H1 (cell line): Measurements from ENCODE around the gene LDLRAD4. TPM values are rescaled to one million over a fixed set of nuclear protein-coding genes. Genes with fewer than 3 reads are reported as not detected.

Experiments used
- CTCF ChIA-PET: fragments of 300-600 bp; sonication (Branson Sonifier 250); formaldehyde crosslinking; loops from one replicate; lab custom pipeline; 2021; ENCODE audit not compliant: partially characterized antibody; lab: Charles Lee
- POLR2A ChIA-PET: fragments of 300-600 bp; sonication (Branson Sonifier 250); formaldehyde crosslinking; loops from one replicate; lab custom pipeline; 2021; ENCODE audit warnings: inconsistent platforms; ENCODE audit not compliant: partially characterized antibody; lab: Charles Lee
- DNase-seq, 2 experiments: peaks; one replicate each; pipeline versions ENCODE4 v3.0.0 to v3.0.0-alpha.2; 2010 to 2022; ENCODE audit warnings: low spot score in 2 of 2, low read depth in 1 of 2, mixed read lengths in 1 of 2
- FAIRE-seq: peaks from 2 replicates; lab custom pipeline; 2011; peaks lifted over from hg19 to GRCh38; lab: Jason Lieb, UNC
- H2AFZ ChIP-seq: 2 replicates; pipeline ENCODE4 v1.8.1; 2012; ENCODE audit warnings: low read length, inconsistent platforms
- H2AK5ac ChIP-seq: 2 replicates; pipeline ENCODE4 v1.6.1; 2013; ENCODE audit warnings: low read depth, low read length
- H2BK120ac ChIP-seq: replicated peaks from 2 replicates; pipeline ENCODE3; 2013; ENCODE audit warnings: low read depth, low read length, inconsistent platforms
- H2BK12ac ChIP-seq: 2 replicates; pipeline ENCODE4 v1.6.1; 2013; ENCODE audit warnings: low read depth, low read length
- H2BK15ac ChIP-seq: 2 replicates; pipeline ENCODE4 v1.6.1; 2013; ENCODE audit warnings: low read length
- H2BK20ac ChIP-seq: 2 replicates; pipeline ENCODE4 v1.6.1; 2013; ENCODE audit warnings: low read length
- H2BK5ac ChIP-seq: 2 replicates; pipeline ENCODE4 v1.6.1; 2013; ENCODE audit warnings: low read depth, low read length
- H3K14ac ChIP-seq: 2 replicates; pipeline ENCODE4 v1.6.1; 2013; ENCODE audit warnings: inconsistent platforms; ENCODE audit not compliant: insufficient read length
- H3K18ac ChIP-seq: 2 replicates; pipeline ENCODE4 v1.6.1; 2013; ENCODE audit warnings: low read length; ENCODE audit errors: extremely low read depth
- H3K23ac ChIP-seq: 2 replicates; pipeline ENCODE4 v1.6.1; 2013; ENCODE audit warnings: inconsistent platforms; ENCODE audit not compliant: insufficient read length
- H3K23me2 ChIP-seq: 2 replicates; pipeline ENCODE4 v1.6.1; 2013; ENCODE audit warnings: low read depth, low read length
- H3K27ac ChIP-seq: 2 replicates; pipeline ENCODE4 v1.6.1; 2011; ENCODE audit warnings: low read depth, low read length, inconsistent platforms
- H3K27me3 ChIP-seq, 4 experiments: replicated peaks in 1 of 4; 1 replicate in 1 of 4; 2 replicates in 3 of 4; pipeline versions ENCODE4 v1.6.1 to v1.8.1; 2011 to 2013; ENCODE audit warnings: low read length in 3 of 4, mild to moderate bottlenecking in 3 of 4, inconsistent platforms in 2 of 4, mixed read lengths in 2 of 4, moderate library complexity in 1 of 4; ENCODE audit not compliant: control insufficient read depth in 3 of 4, insufficient read depth in 3 of 4; ENCODE audit errors: extremely low read depth in 1 of 4
- H3K36me3 ChIP-seq, 4 experiments: 2 replicates each; pipeline versions ENCODE4 v1.6.1 to v1.8.1; 2011 to 2013; ENCODE audit warnings: mild to moderate bottlenecking in 4 of 4, low read length in 3 of 4, moderate library complexity in 2 of 4, control low read depth in 1 of 4, inconsistent platforms in 1 of 4; ENCODE audit not compliant: insufficient read depth in 4 of 4, control insufficient read depth in 2 of 4
- H3K4ac ChIP-seq: replicated peaks from 2 replicates; pipeline ENCODE3; 2013; ENCODE audit warnings: low read length, low read depth, mixed read lengths, inconsistent platforms; ENCODE audit not compliant: insufficient read length
- H3K4me1 ChIP-seq, 4 experiments: replicated peaks in 1 of 4; 1 replicate in 1 of 4; 2 replicates in 3 of 4; pipeline versions ENCODE4 v1.6.1 to v1.8.1; 2011 to 2013; ENCODE audit warnings: low read length in 3 of 4, inconsistent platforms in 2 of 4, mixed read lengths in 1 of 4; ENCODE audit not compliant: insufficient read depth in 4 of 4, control insufficient read depth in 3 of 4
- H3K4me2 ChIP-seq, 2 experiments: 2 replicates each; pipeline versions ENCODE4 v1.6.1 to v1.8.1; 2011 to 2013; ENCODE audit warnings: low read depth in 2 of 2, low read length in 2 of 2, control low read depth in 1 of 2, inconsistent platforms in 1 of 2, mild to moderate bottlenecking in 1 of 2; ENCODE audit not compliant: insufficient read depth in 1 of 2
- H3K4me3 ChIP-seq, 4 experiments: fragments of 200-600, 300-600 bp in 1 of 4; sonication (generic), shearing (Covaris generic), sonication (Bioruptor Twin) in 1 of 4; 2 replicates each; pipeline versions ENCODE4 v1.5.1 to v1.8.1; 2011 to 2016; ENCODE audit warnings: low read length in 4 of 4, low read depth in 3 of 4, control low read depth in 2 of 4, inconsistent platforms in 2 of 4, mild to moderate bottlenecking in 2 of 4, mixed read lengths in 1 of 4, moderate library complexity in 1 of 4; ENCODE audit not compliant: insufficient read depth in 2 of 4; ENCODE audit errors: extremely low read depth in 1 of 4
- H3K56ac ChIP-seq: replicated peaks from 2 replicates; pipeline ENCODE3; 2013; ENCODE audit warnings: low read depth, mild to moderate bottlenecking, mixed read lengths, low read length, inconsistent platforms; ENCODE audit not compliant: insufficient read length
- H3K79me1 ChIP-seq: 2 replicates; pipeline ENCODE4 v1.6.1; 2013; ENCODE audit warnings: low read depth, low read length, control low read depth
- H3K79me2 ChIP-seq, 2 experiments: 2 replicates each; pipeline versions ENCODE4 v1.6.1 to v1.8.1; 2012 to 2013; ENCODE audit warnings: low read length in 2 of 2, mild to moderate bottlenecking in 2 of 2, inconsistent platforms in 1 of 2; ENCODE audit not compliant: insufficient read depth in 2 of 2, control insufficient read depth in 1 of 2
- H3K9ac ChIP-seq, 4 experiments: replicated peaks in 1 of 4; 1 replicate in 1 of 4; 2 replicates in 3 of 4; pipeline versions ENCODE4 v1.6.1 to v1.8.1; 2011 to 2013; ENCODE audit warnings: low read depth in 3 of 4, low read length in 3 of 4, control low read depth in 2 of 4, mild to moderate bottlenecking in 2 of 4, moderate library complexity in 2 of 4, inconsistent platforms in 1 of 4; ENCODE audit errors: extremely low read depth in 1 of 4
- H3K9me3 ChIP-seq, 2 experiments: 2 replicates each; pipeline versions ENCODE4 v1.6.1 to v1.8.1; 2012 to 2013; ENCODE audit warnings: mild to moderate bottlenecking in 2 of 2, moderate library complexity in 2 of 2, control low read depth in 1 of 2, inconsistent platforms in 1 of 2, low read depth in 1 of 2, low read length in 1 of 2, mixed read lengths in 1 of 2; ENCODE audit not compliant: insufficient read depth in 2 of 2
- H4K20me1 ChIP-seq, 2 experiments: replicated peaks in 1 of 2; 2 replicates each; pipeline versions ENCODE3 to v1.8.1; 2011 to 2013; ENCODE audit warnings: inconsistent platforms in 2 of 2, low read length in 2 of 2, mild to moderate bottlenecking in 1 of 2; ENCODE audit not compliant: insufficient read depth in 2 of 2, control insufficient read depth in 1 of 2
- H4K5ac ChIP-seq: 2 replicates; pipeline ENCODE4 v1.6.1; 2013; ENCODE audit warnings: low read length, low read depth, mixed read lengths, inconsistent platforms; ENCODE audit not compliant: insufficient read length
- H4K8ac ChIP-seq: 2 replicates; pipeline ENCODE4 v1.8.0; 2013; ENCODE audit warnings: mild to moderate bottlenecking, moderate library complexity, low read length, inconsistent platforms; ENCODE audit not compliant: insufficient read depth; ENCODE audit errors: extremely low read depth
- H4K91ac ChIP-seq: replicated peaks from 2 replicates; pipeline ENCODE3; 2013; ENCODE audit warnings: low read length, mixed read lengths, inconsistent platforms; ENCODE audit not compliant: insufficient read length
- WGBS, 2 experiments: shearing (Covaris generic) in 1 of 2; methylation state at CpG; one replicate each; pipeline versions ENCODE4 v1.1.6 to v1.1.7; 2013 to 2015; ENCODE audit warnings: low lambda C conversion rate in 2 of 2, mixed read lengths in 2 of 2, inconsistent platforms in 1 of 2, low coverage in 1 of 2, missing lambda C conversion rate in 1 of 2; ENCODE audit not compliant: insufficient replicate concordance in 2 of 2, insufficient coverage in 1 of 2, insufficient read length in 1 of 2; ENCODE audit errors: extremely low coverage in 1 of 2, missing lambda C conversion rate in 1 of 2; 5-methylcytosine and 5-hydroxymethylcytosine counted together
- polyA plus RNA-seq, 7 experiments: library from polyadenylated mRNA; depleted of rRNA in 3 of 7; stranded (reverse) in 5 of 7; unstranded in 2 of 7; fragments of >200 nt in 5 of 7; fragments of 200-250 nt in 2 of 7; gene quantifications; 1 replicate in 5 of 7; 2 replicates in 1 of 7; 4 replicates in 1 of 7; pipeline versions ENCODE4 v1.2.1 to v1.2.3, GENCODE V29; 2011 to 2013; ENCODE audit warnings: missing spikeins in 2 of 7, mixed read lengths in 2 of 7
- total RNA-seq: library from RNA; stranded (reverse); fragmentation: NEBNext Ultra II Directional; extraction: Animal tissue kit (Norgen Biotek cat#: 25700); gene quantifications from 2 replicates; pipeline ENCODE4 v1.2.1, GENCODE V29; 2021

The LDLRAD4 gene
- total and polyA plus RNA-seq, 2 of the 8 experiments (the other 6 are each of a cell fraction or from before 2014, with no cell fraction given), result 0.77 to 1.4 TPM

DNA sequence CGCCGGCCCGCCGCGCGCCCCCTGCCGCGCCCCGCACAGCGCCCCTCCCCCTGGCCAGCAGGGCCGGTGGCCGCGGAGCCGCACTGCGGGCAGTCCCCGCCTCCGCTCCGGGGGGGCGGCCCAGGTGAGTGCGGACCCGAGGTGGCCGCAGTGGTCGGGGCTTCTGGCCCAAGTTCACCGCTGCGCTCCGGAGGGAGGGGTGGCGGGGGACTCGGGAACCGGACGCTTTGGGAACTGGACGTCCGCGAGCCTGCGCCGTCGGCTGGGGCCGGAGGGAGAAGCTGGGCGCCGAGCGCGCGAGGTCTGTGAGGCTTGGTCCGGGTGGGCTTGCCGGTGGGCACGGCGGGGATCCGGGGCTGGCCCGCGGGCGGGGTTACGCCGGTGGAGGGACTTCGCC lies 591 bp upstream of the LDLRAD4 start:
- Histone ChIP-seq H2BK20ac (no peak overlapping the region), H3K14ac (no peak overlapping the region), H3K4me1 (peaks cover 0 to 10% (median 3%) of the 10 kb centered on the region in 4 experiments; a peak in 3 of 7 replicates), H3K27me3 (peaks cover 10 to 36% (median 33%) of the 10 kb centered on the region in 4 experiments), H4K20me1 (no peaks in the 10 kb centered on the region), H3K4me3 (peak overlapping the region; percentile 55 to 72 (median 60)), H4K5ac (no peak overlapping the region), H4K91ac (no peak overlapping the region), H2BK12ac (no peak overlapping the region), H2BK5ac (no peak overlapping the region), H3K18ac (no peak overlapping the region), H3K23me2 (peaks cover 14% of the 10 kb centered on the region; the same call in 1 of the 2 replicates), H2BK15ac (no peak overlapping the region), H3K79me2 (no peaks in the 10 kb centered on the region), H3K4ac (no peak overlapping the region), H2BK120ac (no peak overlapping the region), H3K56ac (no peak overlapping the region), H3K9ac (no peak overlapping the region), H3K27ac (no peak overlapping the region), H4K8ac (peak overlapping the region; percentile 73; the same call in 1 of the 2 replicates), H3K4me2 (peak overlapping the region; percentile 61 to 92), H2AK5ac (no peak overlapping the region), H3K36me3 (no peaks in the 10 kb centered on the region), H3K9me3 (no peaks in the 10 kb centered on the region), H3K79me1 (no peaks in the 10 kb centered on the region), H2AFZ (no peak overlapping the region), H3K23ac (no peak overlapping the region)
- ChIA-PET CTCF (interaction anchor here (1.8 kb wide), 1 partner anchor 73 kb away, joined by 4 read pairs; no protein-coding TSS in a partner anchor), POLR2A (no interaction called here)
- WGBS, 2 experiments, result 1% methylated on average over 26 of the region's 53 CpGs; no CpG with 5 or more reads in 1 of the 2 experiments
- FAIRE-seq (no peak), DNase-seq (peak in 1 of 2 experiments; percentile 68)
